HepG2 (cell line): Measurements from ENCODE around the gene RAB40A. TPM values are rescaled to one million over a fixed set of nuclear protein-coding genes. Genes with fewer than 3 reads are reported as not detected.

ENCODE experiments used
- ATAC-seq: fragments of 200-7000 bp; cut with Tn5 transposase; 3 replicates; pipeline ENCODE4 v1.9.1; 2020; ENCODE audit warnings: mild to moderate bottlenecking, moderate library complexity
- BruUV-seq: library from RNA; stranded (reverse); fragments of 400-500 nt; replicated peaks from 2 replicates; lab custom pipeline; 2021; lab: Mats Ljungman, UMichigan
- CTCF ChIA-PET: fragments of 300-600 bp; formaldehyde crosslinking; extraction: SDS; loops from one replicate; lab custom pipeline; 2021; ENCODE audit warnings: low total read pairs, inconsistent platforms, low intra/inter-chr PET ratio; lab: Yijun Ruan, JAX
- POLR2A ChIA-PET: fragments of 350-600 bp; sonication (Branson Sonifier 250); formaldehyde crosslinking; loops from one replicate; lab custom pipeline; 2020; ENCODE audit warnings: antibody characterized with exemption, inconsistent platforms; lab: Yijun Ruan, JAX
- DNase-seq: peaks from one replicate; pipeline ENCODE4 v3.0.0-alpha.2; 2015; ENCODE audit warnings: low spot score
- FAIRE-seq: peaks from 3 replicates; lab custom pipeline; 2011; peaks lifted over from hg19 to GRCh38; lab: Jason Lieb, UNC
- H2AFZ ChIP-seq: one replicate; pipeline ENCODE4 v1.6.1; 2011; ENCODE audit warnings: low read length, inconsistent platforms
- H3K27ac ChIP-seq: fragments of 300-600 bp; 3 replicates; pipeline ENCODE4 v1.8.0; 2011; ENCODE audit warnings: mixed run types, mild to moderate bottlenecking, mixed read lengths, low read length, inconsistent platforms; ENCODE audit not compliant: insufficient read depth; ENCODE audit errors: extremely low read length
- H3K27me3 ChIP-seq, 2 experiments: fragments of 200-600 bp in 1 of 2; 2 replicates in 1 of 2; 3 replicates in 1 of 2; pipeline versions ENCODE4 v1.6.0 to v1.8.0; 2011; ENCODE audit warnings: low read length in 2 of 2, mild to moderate bottlenecking in 2 of 2, moderate library complexity in 2 of 2, inconsistent platforms in 1 of 2; ENCODE audit not compliant: insufficient read depth in 2 of 2, control insufficient read depth in 1 of 2
- H3K36me3 ChIP-seq, 2 experiments: fragments of 200-600 bp in 1 of 2; replicated peaks in 1 of 2; 2 replicates in 1 of 2; 3 replicates in 1 of 2; pipeline versions ENCODE4 v1.5.1 to v1.8.0; 2011; ENCODE audit warnings: low read length in 2 of 2, inconsistent platforms in 1 of 2; ENCODE audit not compliant: insufficient read depth in 2 of 2, control insufficient read depth in 1 of 2
- H3K4me1 ChIP-seq: 2 replicates; pipeline ENCODE4 v1.5.1; 2012; ENCODE audit warnings: low read length, inconsistent platforms; ENCODE audit not compliant: insufficient read depth
- H3K4me2 ChIP-seq: 2 replicates; pipeline ENCODE4 v1.6.0; 2011; ENCODE audit warnings: low read depth, low read length, inconsistent platforms
- H3K4me3 ChIP-seq, 3 experiments: fragments of 200-600 bp in 1 of 3; sonication (generic), shearing (Covaris generic) in 1 of 3; replicated peaks in 1 of 3; 2 replicates each; pipeline ENCODE4 v1.5.1; 2011 to 2016; ENCODE audit warnings: low read length in 3 of 3, inconsistent platforms in 2 of 3, low read depth in 2 of 3, mild to moderate bottlenecking in 2 of 3, control low read depth in 1 of 3, mixed read lengths in 1 of 3; ENCODE audit not compliant: insufficient read depth in 1 of 3
- H3K79me2 ChIP-seq: one replicate; pipeline ENCODE4 v1.6.1; 2011; ENCODE audit warnings: low read length, inconsistent platforms; ENCODE audit not compliant: insufficient read depth
- H3K9ac ChIP-seq: 2 replicates; pipeline ENCODE4 v1.6.0; 2011; ENCODE audit warnings: mild to moderate bottlenecking, low read depth, low read length, inconsistent platforms; ENCODE audit not compliant: insufficient read depth
- H3K9me3 ChIP-seq: 2 replicates; pipeline ENCODE4 v1.5.1; 2012; ENCODE audit warnings: mild to moderate bottlenecking, low read length
- H4K20me1 ChIP-seq: 2 replicates; pipeline ENCODE4 v1.6.0; 2011; ENCODE audit warnings: inconsistent platforms, mild to moderate bottlenecking, low read length, moderate library complexity; ENCODE audit not compliant: insufficient read depth
- CCAR2 ChIP-seq: fragments of 200-400 bp; formaldehyde crosslinking; optimal IDR thresholded peaks from 2 replicates; pipeline ENCODE3; 2018; ENCODE audit warnings: low read depth, mild to moderate bottlenecking, low read length, moderate library complexity
- HOMEZ ChIP-seq: IDR thresholded peaks from 2 replicates; pipeline ENCODE4 v1.6.1; 2016; ENCODE audit warnings: low read depth
- MEF2D ChIP-seq: sonication (generic); formaldehyde crosslinking; IDR thresholded peaks from 2 replicates; pipeline ENCODE4 v1.5.1; 2020; ENCODE audit warnings: mild to moderate bottlenecking, missing genetic modification reagents
- PAX8 ChIP-seq: sonication (generic); formaldehyde crosslinking; IDR thresholded peaks from 2 replicates; pipeline ENCODE4 v1.8.0; 2022; ENCODE audit warnings: mild to moderate bottlenecking, missing genetic modification reagents, borderline replicate concordance
- ZNF142 ChIP-seq: sonication (generic); formaldehyde crosslinking; IDR thresholded peaks from 2 replicates; pipeline ENCODE4 v1.4.0; 2020; ENCODE audit warnings: missing genetic modification reagents
- WGBS: methylation state at CpG from one replicate; pipeline ENCODE4 v1.1.6; 2017; ENCODE audit warnings: low lambda C conversion rate; 5-methylcytosine and 5-hydroxymethylcytosine counted together
- in situ Hi-C: cut with HindIII; loops from 2 replicates; pipeline ENCODE4 v1.10.0; 2017; ENCODE audit warnings: low pct_unique_long_range_greater_than_20kb; ENCODE audit not compliant: extremely low pct_ligation_motif_present
- intact Hi-C: fragments of 100-400 bp; cut with micrococcal nuclease; formaldehyde crosslinking; loops from one replicate; pipeline ENCODE4 v1.10.0; 2022; ENCODE audit not compliant: unreplicated experiment
- polyA plus RNA-seq, 8 experiments: library from polyadenylated mRNA; depleted of rRNA in 3 of 8; stranded (reverse) in 7 of 8; unstranded in 1 of 8; fragments of >200 nt; fragmentation: Illumina TruSeq in 4 of 8; extraction: Trizol in 4 of 8; gene quantifications; 2 replicates each; pipeline versions ENCODE4 v1.2.1 to v1.2.3, GENCODE V29; 2011 to 2016; ENCODE audit warnings: low read depth in 4 of 8, missing spikeins in 1 of 8, mixed read lengths in 1 of 8; ENCODE audit not compliant: insufficient read depth in 1 of 8
- total RNA-seq, 5 experiments: library from RNA; depleted of rRNA; stranded (reverse); fragments of >200 nt; fragmentation: Illumina TruSeq; extraction: Trizol; gene quantifications; 2 replicates each; pipeline ENCODE4 v1.2.3, GENCODE V29; 2016; ENCODE audit warnings: low read depth in 1 of 5

Gene RAB40A
- total and polyA plus RNA-seq, 2 of the 13 experiments (the other 11 are each of a cell fraction or from before 2014, with no cell fraction given): 0.11 TPM; not detected in 1

- Histone ChIP-seq H2AFZ (no peak overlapping the region), H3K4me3 (no peak overlapping the region), H3K9me3 (no peaks in the 10 kb centered on the region), H3K27me3 (no peaks in the 10 kb centered on the region), H3K79me2 (no peaks in the 10 kb centered on the region), H3K36me3 (no peaks in the 10 kb centered on the region), H3K27ac (no peak overlapping the region), H3K4me1 (no peaks in the 10 kb centered on the region), H3K9ac (no peak overlapping the region), H3K4me2 (no peak overlapping the region)
- intact Hi-C loops (no loop called here), in situ Hi-C loops (loop anchor here (25.0 kb wide), 2 partner anchors 288 to 588 kb away; partner anchors contain the start of gene ZCCHC18)
- WGBS: 0% methylated on average over 1 of the region's 2 CpGs
- DNase-seq (no peak), FAIRE-seq (no peak), ATAC-seq (no peak)
- CTCF ChIA-PET: no interaction called here
- BruUV-seq: no TSS peak
- TF ChIP-seq MEF2D: no peak
- no peak for TF ChIP-seq CCAR2
- TF ChIP-seq ZNF142 (CRISPR knock-in tag): no peak
- TF ChIP-seq HOMEZ (CRISPR knock-in tag): no peak
- no peak for TF ChIP-seq PAX8
- TF ChIP-seq, all 625 proteins: peak for 0
- POLR2A ChIA-PET: no interaction called here
- no peaks in the 10 kb centered on the region for H4K20me1 ChIP-seq
These were observed 5.5 kb upstream of the RAB40A start for GRCh38 chrX:103524747-103525146.
